SW480 (cell line): Measurements from ENCODE around the gene CCL4L2.
"Not testable (repeated sequence)": the region's sequence is repeated elsewhere in the genome, so short reads cannot be mapped to it uniquely, and the experiment has no call there.

Experiments used
- DNase-seq: peaks from one replicate; pipeline ENCODE4 v3.0.0-alpha.2; 2016; ENCODE audit warnings: low spot score

The CCL4L2 gene

DNA sequence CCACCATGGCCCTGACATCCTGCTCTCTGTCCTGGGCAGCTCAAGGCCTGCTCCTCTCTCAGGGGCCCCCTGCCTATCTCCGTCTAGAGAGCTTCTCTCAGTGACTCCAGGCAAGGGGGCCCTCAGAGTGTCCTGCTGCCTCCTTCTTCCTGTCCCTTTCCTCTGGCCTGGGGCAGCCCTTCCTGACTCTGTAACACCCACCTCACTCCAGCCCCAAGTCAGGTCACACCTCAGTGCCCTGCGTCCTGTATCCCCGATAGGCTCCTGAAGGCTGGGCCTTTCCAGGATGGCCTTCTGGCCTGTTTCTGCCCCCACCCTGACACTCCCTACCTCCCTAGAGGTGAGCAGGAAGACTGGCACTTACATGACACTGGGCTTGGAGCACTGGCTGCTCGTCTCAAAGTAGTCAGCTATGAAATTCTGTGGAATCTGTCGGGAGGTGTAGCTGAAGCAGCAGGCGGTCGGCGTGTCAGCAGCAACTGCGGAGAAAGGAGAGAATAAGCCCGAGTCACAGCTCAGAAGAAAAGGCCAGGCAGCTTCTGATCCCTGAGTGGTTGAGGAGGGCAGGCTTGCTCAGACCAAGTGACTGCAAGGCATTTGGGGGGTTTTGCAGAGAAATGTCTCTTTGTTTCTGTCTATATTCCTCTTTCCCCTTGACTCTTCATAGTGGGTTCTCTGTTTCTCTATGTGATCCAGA lies 15.3 kb upstream of the CCL4L2 start:
- DNase-seq: no peak

DNA sequence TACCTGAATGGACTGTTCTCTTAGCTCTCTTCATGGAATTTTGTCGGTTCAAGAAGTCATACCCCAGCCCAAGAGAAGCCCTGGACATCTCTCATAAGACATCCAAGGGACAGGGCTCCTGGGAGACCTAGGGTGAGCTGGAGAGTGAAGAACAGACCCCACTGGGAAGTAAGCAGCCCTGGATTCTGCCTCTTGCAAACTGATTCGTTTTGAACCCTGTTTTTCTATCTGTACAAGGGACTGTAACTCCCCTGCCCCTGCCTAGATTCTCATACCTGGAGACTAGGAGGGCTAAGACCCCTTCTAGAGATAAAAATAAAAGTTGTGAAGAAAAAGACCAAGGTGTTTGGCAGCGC lies 14.8 kb upstream of the CCL4L2 start:
- DNase-seq: no peak

GRCh38 chr17:36197387-36197703 lies 13.5 kb upstream of the CCL4L2 start:
- no peak for DNase-seq

DNA sequence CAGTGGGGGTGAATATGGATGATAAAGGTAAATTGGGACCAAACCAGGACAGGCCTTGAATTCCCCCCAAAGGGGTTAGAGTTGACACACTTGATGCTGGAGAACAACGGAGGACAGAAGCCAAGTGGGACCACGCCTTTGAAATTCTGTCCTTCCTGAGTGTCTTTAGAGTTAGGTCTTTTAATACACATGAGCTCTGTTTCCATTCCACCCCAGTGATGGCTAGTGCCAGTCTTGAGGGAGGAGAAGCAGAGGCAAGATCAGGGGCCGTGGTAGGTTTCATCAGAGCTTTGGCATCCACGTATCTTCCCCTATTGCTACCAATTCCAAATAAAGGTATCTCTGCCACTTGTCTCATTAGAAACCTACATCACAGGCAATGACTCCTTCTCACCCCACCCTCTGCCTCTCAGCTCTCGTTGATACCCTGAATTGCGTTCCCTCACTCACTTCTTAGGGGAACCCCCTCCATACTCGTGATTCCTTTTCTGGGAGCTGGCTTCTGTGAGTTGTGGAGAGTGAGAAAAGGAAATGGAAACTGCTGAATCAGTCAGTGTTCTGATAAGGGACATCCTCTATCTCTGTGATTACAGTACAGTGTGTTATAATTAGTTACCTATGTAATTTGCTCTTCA lies 11.9 kb upstream of the CCL4L2 start:
- DNase-seq: no peak

- DNase-seq: not testable (repeated sequence)
These were observed 9.8 kb upstream of the CCL4L2 start for GRCh38 chr17:36201102-36201501.

- not testable (repeated sequence) for DNase-seq
These were observed 9.4 kb upstream of the CCL4L2 start for GRCh38 chr17:36201506-36201905.

GRCh38 chr17:36203335-36203734 lies 7.5 kb upstream of the CCL4L2 start:
- DNase-seq: no peak

DNA sequence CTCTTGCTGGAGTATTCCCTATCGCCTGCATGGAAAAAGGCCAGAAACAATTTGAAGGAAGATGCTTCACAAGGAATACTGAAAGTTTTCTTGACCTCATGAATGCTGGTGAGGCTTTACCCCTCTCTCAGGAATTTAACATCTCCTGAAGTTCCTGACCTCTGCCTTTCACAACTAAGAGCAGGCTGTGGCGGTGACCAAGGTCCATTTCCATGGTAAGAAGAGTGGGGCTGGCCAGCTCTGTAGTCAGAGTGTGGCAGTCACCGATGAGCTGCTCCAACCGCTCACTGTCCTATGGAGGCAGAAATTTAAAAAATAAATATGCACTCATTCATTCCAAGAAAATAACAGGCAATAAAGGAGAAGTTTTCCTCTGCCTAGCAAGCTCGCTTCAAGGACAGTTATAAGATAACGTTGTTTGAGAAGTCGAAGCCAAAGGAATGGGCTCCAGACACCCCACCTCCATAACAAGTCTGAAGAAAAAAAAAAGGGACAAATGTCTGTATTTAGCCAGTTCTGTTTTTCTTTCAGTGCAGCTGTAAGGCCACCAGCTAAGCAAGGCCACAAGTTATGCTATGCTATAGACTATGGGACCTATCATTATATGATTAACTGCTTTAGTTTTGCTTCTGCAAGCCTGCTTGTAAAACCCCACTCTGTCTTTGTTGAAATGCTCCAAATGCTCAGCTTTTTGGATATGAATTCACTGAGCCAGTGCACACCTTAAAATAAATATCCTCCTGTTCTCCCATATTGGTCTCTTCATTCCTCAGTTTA lies 6.0 kb upstream of the CCL4L2 start:
- no peak for DNase-seq

- DNase-seq: no peak
These were observed 5.0 kb upstream of the CCL4L2 start for GRCh38 chr17:36205637-36206485.

GRCh38 chr17:36206486-36206821 lies 4.4 kb upstream of the CCL4L2 start:
- DNase-seq: not testable (repeated sequence)

- not testable (repeated sequence) for DNase-seq
These were observed 3.5 kb upstream of the CCL4L2 start for GRCh38 chr17:36207383-36207782.

DNA sequence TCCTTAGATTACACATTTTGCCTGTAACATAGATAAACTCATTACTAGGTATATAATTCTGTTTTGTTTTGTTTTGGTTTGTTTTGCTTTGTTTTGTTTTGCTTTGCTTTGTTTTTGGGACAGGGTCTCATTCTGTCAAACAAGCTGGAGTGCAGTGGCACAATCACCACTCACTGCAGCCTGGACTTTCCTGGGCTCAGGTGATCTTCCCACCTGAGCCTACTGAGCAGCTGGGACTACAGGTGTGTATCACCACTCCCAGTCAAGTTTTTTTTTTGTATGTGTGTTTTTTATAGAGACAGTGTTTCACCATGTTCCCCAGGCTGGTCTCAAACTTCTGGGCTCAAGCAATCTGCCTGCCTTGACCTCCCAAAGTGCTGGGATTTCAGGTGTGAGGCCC lies 1.3 kb upstream of the CCL4L2 start:
- no peak for DNase-seq

GRCh38 chr17:36211484-36212271 lies 815 bp downstream of the CCL4L2 start:
- DNase-seq: not testable (repeated sequence)

- no peak for DNase-seq
These were observed 1.4 kb downstream of the CCL4L2 start for GRCh38 chr17:36212272-36212605.

DNA sequence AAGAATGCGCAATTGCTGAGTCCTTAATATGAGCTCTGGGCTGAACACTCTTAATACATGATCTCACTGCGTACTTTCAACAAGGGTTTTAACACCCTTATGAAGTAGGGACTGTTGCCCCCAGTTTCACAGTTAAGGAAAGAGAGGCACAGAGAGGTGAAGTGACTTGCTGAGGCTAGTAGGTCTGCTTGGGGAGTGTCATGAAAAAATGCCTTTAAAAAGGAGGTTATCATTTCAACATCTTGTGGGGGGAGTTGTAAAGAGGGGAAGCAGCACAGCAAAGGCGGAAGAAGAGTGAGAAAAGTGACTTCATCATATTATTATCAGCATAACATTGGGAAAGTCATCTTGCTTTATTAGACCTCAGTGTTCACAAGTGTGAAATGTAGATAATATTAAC lies 2.1 kb downstream of the CCL4L2 start:
- DNase-seq: no peak

DNA sequence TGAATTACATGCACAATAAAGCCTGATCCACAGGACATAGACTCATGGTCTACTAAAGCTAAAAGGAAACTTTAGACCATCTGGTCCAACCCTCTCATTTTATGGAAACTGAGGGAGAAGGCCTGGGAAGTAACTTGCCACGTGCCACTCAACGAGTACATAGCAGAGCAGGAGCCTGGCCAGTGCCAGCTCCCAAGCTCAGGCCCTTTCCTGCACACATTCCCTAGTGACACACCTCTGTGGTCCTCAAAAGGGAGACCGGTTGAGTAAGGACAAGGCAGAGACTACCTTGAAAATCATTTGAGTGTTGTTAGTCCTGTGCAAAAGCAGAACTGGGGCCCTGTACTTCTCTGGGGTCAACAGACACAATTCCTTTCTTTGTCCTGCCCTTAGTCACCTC lies 2.8 kb downstream of the CCL4L2 start:
- DNase-seq: no peak

- no peak for DNase-seq
These were observed 4.1 kb downstream of the CCL4L2 start for GRCh38 chr17:36214918-36215317.

- DNase-seq: not testable (repeated sequence)
These were observed 4.8 kb downstream of the CCL4L2 start for GRCh38 chr17:36215406-36216308.

DNA sequence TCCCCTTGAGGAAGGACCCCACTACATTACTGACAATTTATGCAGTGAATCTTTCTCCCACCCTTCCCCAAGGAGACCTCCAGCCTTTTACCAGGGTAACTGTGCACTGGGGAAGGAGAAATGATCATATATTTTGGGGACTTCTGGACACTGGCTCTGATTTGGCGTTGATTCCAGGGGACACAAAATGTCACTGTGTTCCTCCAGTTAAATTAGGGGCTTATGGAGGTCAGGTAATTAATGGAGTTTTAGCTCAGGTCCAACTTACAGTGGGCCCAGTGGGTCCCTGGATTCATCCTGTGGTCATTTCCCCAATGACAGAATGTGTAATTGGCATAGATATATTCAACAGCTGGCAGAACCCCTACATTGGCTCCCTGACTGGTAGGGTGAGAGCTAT lies 8.7 kb downstream of the CCL4L2 start:
- not testable (repeated sequence) for DNase-seq

GRCh38 chr17:36220737-36221580 lies 10.1 kb downstream of the CCL4L2 start:
- DNase-seq: not testable (repeated sequence)
